Activated effector memory CD4-positive, alpha-beta T cell treated with Interleukin-2 at 50 U/mL for 16 hours (primary cell): ENCODE measurements around the gene KCNQ2.

Experiments used
- DNase-seq: peaks from one replicate; pipeline ENCODE4 v3.0.0-alpha.2; 2020

The KCNQ2 gene

GRCh38 chr20:63399596-63400375, 72.7 kb downstream of the KCNQ2 start:
- DNase-seq = no peak

GRCh38 chr20:63398744-63399514, 73.5 kb downstream of the KCNQ2 start:
- no peak for DNase-seq

- DNase-seq = no peak
Measured at GRCh38 chr20:63397946-63398450, 74.5 kb downstream of the KCNQ2 start.

- no peak for DNase-seq
Measured at GRCh38 chr20:63397155-63397843, 75.2 kb downstream of the KCNQ2 start.

GRCh38 chr20:63396300-63396699, 76.2 kb downstream of the KCNQ2 start:
- DNase-seq = no peak

GRCh38 chr20:63395723-63396122, 76.7 kb downstream of the KCNQ2 start:
- DNase-seq = no peak

- no peak for DNase-seq
Measured at GRCh38 chr20:63394920-63395455, 77.5 kb downstream of the KCNQ2 start.

GRCh38 chr20:63394069-63394919, 78.2 kb downstream of the KCNQ2 start:
- DNase-seq = no peak

- DNase-seq = no peak
Measured at GRCh38 chr20:63393566-63393965, 78.9 kb downstream of the KCNQ2 start.

- no peak for DNase-seq
Measured at GRCh38 chr20:63392465-63393365, 79.7 kb downstream of the KCNQ2 start.

- no peak for DNase-seq
Measured at GRCh38 chr20:63387917-63388316, 84.5 kb downstream of the KCNQ2 start.

- DNase-seq = no peak
Measured at GRCh38 chr20:63387393-63387792, 85.1 kb downstream of the KCNQ2 start.

GRCh38 chr20:63386491-63386890, 86.0 kb downstream of the KCNQ2 start:
- no peak for DNase-seq

GRCh38 chr20:63385819-63386218, 86.6 kb downstream of the KCNQ2 start:
- DNase-seq = no peak

- no peak for DNase-seq
Measured at GRCh38 chr20:63384336-63384735, 88.1 kb downstream of the KCNQ2 start.

- no peak for DNase-seq
Measured at GRCh38 chr20:63383556-63383955, 88.9 kb downstream of the KCNQ2 start.

- no peak for DNase-seq
Measured at GRCh38 chr20:63382551-63383300, 89.7 kb downstream of the KCNQ2 start.

- peak; percentile 3 for DNase-seq
Measured at GRCh38 chr20:63381781-63382431, 90.5 kb downstream of the KCNQ2 start.

- no peak for DNase-seq
Measured at GRCh38 chr20:63380346-63380870, 92.0 kb downstream of the KCNQ2 start.
